HepG2 (cell line): Measurements from ENCODE around the gene RNF133. TPM values are rescaled to one million over a fixed set of nuclear protein-coding genes. Genes with fewer than 3 reads are reported as not detected.

Source experiments
- ADNP ChIP-seq: sonication (generic); formaldehyde crosslinking; IDR thresholded peaks from 2 replicates; pipeline ENCODE4 v1.4.0; 2020; ENCODE audit warnings: missing genetic modification reagents
- CEBPG ChIP-seq: IDR thresholded peaks from 2 replicates; pipeline ENCODE4 v1.6.1; 2016
- IRF2 ChIP-seq: IDR thresholded peaks from 2 replicates; pipeline ENCODE4 v1.6.1; 2018; ENCODE audit warnings: missing genetic modification reagents, missing compliant biosample characterization
- JARID2 ChIP-seq: sonication (generic); formaldehyde crosslinking; IDR thresholded peaks from 2 replicates; pipeline ENCODE4 v1.8.1; 2023; ENCODE audit warnings: missing genetic modification reagents, inconsistent platforms; ENCODE audit not compliant: insufficient replicate concordance
- KLF11 ChIP-seq: IDR thresholded peaks from 2 replicates; pipeline ENCODE4 v1.6.1; 2016; ENCODE audit warnings: missing compliant biosample characterization
- MED8 ChIP-seq: sonication (generic); formaldehyde crosslinking; IDR thresholded peaks from 2 replicates; pipeline ENCODE4 v1.8.1; 2023; ENCODE audit warnings: mild to moderate bottlenecking, missing genetic modification reagents; ENCODE audit not compliant: insufficient replicate concordance
- NFYC ChIP-seq: IDR thresholded peaks from 2 replicates; pipeline ENCODE4 v1.6.1; 2016; ENCODE audit warnings: missing genetic modification reagents, missing compliant biosample characterization
- POLR2A ChIP-seq, 2 experiments: IDR thresholded peaks; 2 replicates each; pipeline ENCODE4 v1.6.1; 2011; ENCODE audit warnings: low read depth in 2 of 2, low read length in 2 of 2, mild to moderate bottlenecking in 1 of 2, moderate library complexity in 1 of 2; ENCODE audit not compliant: insufficient read depth in 1 of 2
- SIN3A ChIP-seq: IDR thresholded peaks from 2 replicates; pipeline ENCODE4 v1.6.1; 2011; ENCODE audit warnings: low read depth, mild to moderate bottlenecking, control low read depth, low read length, borderline replicate concordance
- SMAD3 ChIP-seq: sonication (generic); formaldehyde crosslinking; IDR thresholded peaks from 2 replicates; pipeline ENCODE4 v1.4.0; 2020; ENCODE audit warnings: missing genetic modification reagents
- SOX6 ChIP-seq, 2 experiments: fragments of 450-650 bp in 1 of 2; sonication (generic) in 1 of 2; formaldehyde crosslinking in 1 of 2; IDR thresholded peaks; 2 replicates each; pipeline versions ENCODE4 v1.4.0 to v1.6.1; 2017 to 2020; ENCODE audit warnings: antibody characterized with exemption in 1 of 2, mild to moderate bottlenecking in 1 of 2, missing genetic modification reagents in 1 of 2
- SYNCRIP ChIP-seq: fragments of 200-400 bp; formaldehyde crosslinking; IDR thresholded peaks from 2 replicates; pipeline ENCODE4 v1.6.1; 2018; ENCODE audit warnings: mild to moderate bottlenecking, low read depth, low read length; ENCODE audit not compliant: insufficient read depth
- YEATS4 ChIP-seq: sonication (generic); formaldehyde crosslinking; IDR thresholded peaks from 2 replicates; pipeline ENCODE4 v1.4.0; 2020; ENCODE audit warnings: missing genetic modification reagents, borderline replicate concordance
- ZBTB7B ChIP-seq: sonication (generic); formaldehyde crosslinking; IDR thresholded peaks from 2 replicates; pipeline ENCODE4 v1.4.0; 2020; ENCODE audit warnings: missing genetic modification reagents
- ZFP91 ChIP-seq: sonication (generic); formaldehyde crosslinking; IDR thresholded peaks from 2 replicates; pipeline ENCODE4 v1.9.0; 2022; ENCODE audit warnings: missing genetic modification reagents, mild to moderate bottlenecking, borderline replicate concordance
- ZNF12 ChIP-seq: sonication (generic); formaldehyde crosslinking; IDR thresholded peaks from 2 replicates; pipeline ENCODE4 v1.5.0; 2020; ENCODE audit warnings: missing genetic modification reagents
- ZNF292 ChIP-seq: sonication (generic); formaldehyde crosslinking; IDR thresholded peaks from 2 replicates; pipeline ENCODE4 v1.8.1; 2022; ENCODE audit warnings: mild to moderate bottlenecking, low read depth, missing genetic modification reagents, borderline replicate concordance
- ZNF354B ChIP-seq: sonication (generic); formaldehyde crosslinking; IDR thresholded peaks from 2 replicates; pipeline ENCODE4 v1.8.0; 2022; ENCODE audit warnings: mild to moderate bottlenecking, missing genetic modification reagents
- ZNF460 ChIP-seq: sonication (generic); formaldehyde crosslinking; IDR thresholded peaks from 2 replicates; pipeline ENCODE4 v1.5.1; 2020; ENCODE audit warnings: missing genetic modification reagents, mild to moderate bottlenecking, borderline replicate concordance
- ZNF552 ChIP-seq: sonication (generic); formaldehyde crosslinking; IDR thresholded peaks from 2 replicates; pipeline ENCODE4 v1.9.0; 2022; ENCODE audit warnings: missing genetic modification reagents, mild to moderate bottlenecking, borderline replicate concordance
- ZNF792 ChIP-seq: IDR thresholded peaks from 2 replicates; pipeline ENCODE4 v1.6.1; 2016
- ZNF816 ChIP-seq: sonication (generic); formaldehyde crosslinking; IDR thresholded peaks from 2 replicates; pipeline ENCODE4 v1.8.0; 2022; ENCODE audit warnings: missing genetic modification reagents, mild to moderate bottlenecking, borderline replicate concordance
- polyA plus RNA-seq, 8 experiments: library from polyadenylated mRNA; depleted of rRNA in 3 of 8; stranded (reverse) in 7 of 8; unstranded in 1 of 8; fragments of >200 nt; fragmentation: Illumina TruSeq in 4 of 8; extraction: Trizol in 4 of 8; gene quantifications; 2 replicates each; pipeline versions ENCODE4 v1.2.1 to v1.2.3, GENCODE V29; 2011 to 2016; ENCODE audit warnings: low read depth in 4 of 8, missing spikeins in 1 of 8, mixed read lengths in 1 of 8; ENCODE audit not compliant: insufficient read depth in 1 of 8
- total RNA-seq, 5 experiments: library from RNA; depleted of rRNA; stranded (reverse); fragments of >200 nt; fragmentation: Illumina TruSeq; extraction: Trizol; gene quantifications; 2 replicates each; pipeline ENCODE4 v1.2.3, GENCODE V29; 2016; ENCODE audit warnings: low read depth in 1 of 5
- TF ChIP-seq, protein P1 (sequence below), 2 experiments: sonication (generic) in 1 of 2; formaldehyde crosslinking in 1 of 2; IDR thresholded peaks; 2 replicates each; pipeline versions ENCODE4 v1.6.1 to v1.9.0; 2014 to 2022; ENCODE audit warnings: antibody characterized with exemption in 1 of 2, borderline replicate concordance in 1 of 2, inconsistent platforms in 1 of 2, low read depth in 1 of 2, missing genetic modification reagents in 1 of 2
- TF ChIP-seq, protein P2 (sequence below): sonication (generic); formaldehyde crosslinking; IDR thresholded peaks from 2 replicates; pipeline ENCODE4 v1.8.0; 2022; ENCODE audit warnings: low read depth, missing genetic modification reagents

The RNF133 gene
- total and polyA plus RNA-seq, 2 of the 13 experiments (the other 11 are each of a cell fraction or from before 2014, with no cell fraction given), result 0.13 to 1.00 TPM

DNA sequence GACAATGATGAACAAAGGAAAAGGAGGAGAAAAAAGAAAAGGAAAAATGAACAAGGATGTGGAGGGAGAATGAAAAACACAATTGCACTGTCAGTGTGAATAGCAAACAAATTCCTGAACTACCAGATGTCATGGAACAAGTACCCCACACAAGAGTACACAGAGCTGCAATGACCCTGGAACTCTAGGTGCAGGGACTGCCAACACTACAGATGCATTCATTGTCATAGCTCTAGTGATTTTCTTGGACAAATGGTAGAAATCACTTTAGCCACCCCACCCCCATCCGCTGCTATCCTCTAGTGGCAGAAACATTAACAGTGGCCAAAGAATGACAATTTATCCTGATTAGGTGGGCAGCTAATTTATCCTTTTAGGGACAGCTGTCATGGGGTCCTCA lies 3.1 kb downstream of the RNF133 start (continued):
- TF ChIP-seq KLF11 (CRISPR knock-in tag) (no peak), CEBPG (CRISPR knock-in tag) (peak; percentile 33; the same call in 1 of the 2 replicates), POLR2A (IDR thresholded peaks at IDR 0.05; ENCODE audit: insufficient read depth in 1 of 2, low read depth in 2 of 2, low read length in 2 of 2) (no peak), IRF2 (CRISPR knock-in tag) (no peak), ZBTB7B (CRISPR knock-in tag) (no peak), ZNF354B (CRISPR knock-in tag) (no peak), ZNF460 (CRISPR knock-in tag) (no peak), ADNP (CRISPR knock-in tag) (no peak), SIN3A (no peak), MED8 (CRISPR knock-in tag) (no peak), JARID2 (CRISPR knock-in tag) (no peak), ZNF552 (no peak), YEATS4 (CRISPR knock-in tag) (no peak), ZNF816 (CRISPR knock-in tag) (no peak), SOX6 (IDR thresholded peaks at IDR 0.05) (no peak), SOX6 (CRISPR knock-in tag; IDR thresholded peaks at IDR 0.05) (peak; percentile 88), ZNF12 (peak; percentile 49; the same call in 1 of the 2 replicates), ZNF292 (CRISPR knock-in tag) (peak; percentile 59; the same call in 1 of the 2 replicates), SMAD3 (CRISPR knock-in tag) (no peak), ZNF792 (CRISPR knock-in tag) (no peak), NFYC (CRISPR knock-in tag) (no peak), SYNCRIP (no peak), ZFP91 (CRISPR knock-in tag) (no peak)
- TF ChIP-seq, protein P1, sequence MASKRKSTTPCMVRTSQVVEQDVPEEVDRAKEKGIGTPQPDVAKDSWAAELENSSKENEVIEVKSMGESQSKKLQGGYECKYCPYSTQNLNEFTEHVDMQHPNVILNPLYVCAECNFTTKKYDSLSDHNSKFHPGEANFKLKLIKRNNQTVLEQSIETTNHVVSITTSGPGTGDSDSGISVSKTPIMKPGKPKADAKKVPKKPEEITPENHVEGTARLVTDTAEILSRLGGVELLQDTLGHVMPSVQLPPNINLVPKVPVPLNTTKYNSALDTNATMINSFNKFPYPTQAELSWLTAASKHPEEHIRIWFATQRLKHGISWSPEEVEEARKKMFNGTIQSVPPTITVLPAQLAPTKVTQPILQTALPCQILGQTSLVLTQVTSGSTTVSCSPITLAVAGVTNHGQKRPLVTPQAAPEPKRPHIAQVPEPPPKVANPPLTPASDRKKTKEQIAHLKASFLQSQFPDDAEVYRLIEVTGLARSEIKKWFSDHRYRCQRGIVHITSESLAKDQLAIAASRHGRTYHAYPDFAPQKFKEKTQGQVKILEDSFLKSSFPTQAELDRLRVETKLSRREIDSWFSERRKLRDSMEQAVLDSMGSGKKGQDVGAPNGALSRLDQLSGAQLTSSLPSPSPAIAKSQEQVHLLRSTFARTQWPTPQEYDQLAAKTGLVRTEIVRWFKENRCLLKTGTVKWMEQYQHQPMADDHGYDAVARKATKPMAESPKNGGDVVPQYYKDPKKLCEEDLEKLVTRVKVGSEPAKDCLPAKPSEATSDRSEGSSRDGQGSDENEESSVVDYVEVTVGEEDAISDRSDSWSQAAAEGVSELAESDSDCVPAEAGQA (IDR thresholded peaks at IDR 0.05; ENCODE audit: low read depth), result no peak
- TF ChIP-seq, protein P1 (CRISPR knock-in tag; IDR thresholded peaks at IDR 0.05; ENCODE audit: borderline replicate concordance), result no peak
- TF ChIP-seq, protein P2, sequence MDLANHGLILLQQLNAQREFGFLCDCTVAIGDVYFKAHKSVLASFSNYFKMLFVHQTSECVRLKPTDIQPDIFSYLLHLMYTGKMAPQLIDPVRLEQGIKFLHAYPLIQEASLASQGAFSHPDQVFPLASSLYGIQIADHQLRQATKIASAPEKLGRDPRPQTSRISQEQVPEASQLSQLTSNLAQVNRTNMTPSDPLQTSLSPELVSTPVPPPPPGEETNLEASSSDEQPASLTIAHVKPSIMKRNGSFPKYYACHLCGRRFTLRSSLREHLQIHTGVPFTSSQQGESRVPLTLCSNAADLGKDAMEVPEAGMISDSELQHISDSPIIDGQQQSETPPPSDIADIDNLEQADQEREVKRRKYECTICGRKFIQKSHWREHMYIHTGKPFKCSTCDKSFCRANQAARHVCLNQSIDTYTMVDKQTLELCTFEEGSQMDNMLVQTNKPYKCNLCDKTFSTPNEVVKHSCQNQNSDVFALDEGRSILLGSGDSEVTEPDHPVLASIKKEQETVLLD (CRISPR knock-in tag), result no peak
